Karpas-422 (cell line): Measurements from ENCODE around the gene CLEC14A. TPM values are rescaled to one million over a fixed set of nuclear protein-coding genes. Genes with fewer than 3 reads are reported as not detected.

ENCODE experiments used
- DNase-seq: peaks from one replicate; pipeline ENCODE4 v3.0.0-alpha.2; 2015
- H2AFZ ChIP-seq: fragments of 200-600 bp; sonication (generic); 2 replicates; pipeline ENCODE4 v1.6.1; 2014; ENCODE audit warnings: antibody characterized with exemption, low read length, mixed read lengths
- H3K27ac ChIP-seq: fragments of 200-600 bp; sonication (generic); 2 replicates; pipeline ENCODE4 v1.5.1; 2014; ENCODE audit warnings: mild to moderate bottlenecking, low read length, moderate library complexity
- H3K27me3 ChIP-seq: fragments of 200-600 bp; sonication (generic); 2 replicates; pipeline ENCODE4 v1.6.1; 2014; ENCODE audit warnings: low read length, mixed read lengths
- H3K36me3 ChIP-seq: fragments of 200-600 bp; sonication (generic); 2 replicates; pipeline ENCODE4 v1.6.1; 2014; ENCODE audit warnings: low read length, mixed read lengths; ENCODE audit not compliant: insufficient read depth
- H3K4me1 ChIP-seq: fragments of 200-600 bp; sonication (generic); 2 replicates; pipeline ENCODE4 v1.6.1; 2014; ENCODE audit warnings: mild to moderate bottlenecking, low read length, mixed read lengths
- H3K4me2 ChIP-seq: fragments of 200-600 bp; sonication (generic); 2 replicates; pipeline ENCODE4 v1.6.1; 2014; ENCODE audit warnings: low read length, low read depth, mild to moderate bottlenecking; ENCODE audit not compliant: poor library complexity, severe bottlenecking
- H3K4me3 ChIP-seq: fragments of 200-600 bp; sonication (generic); 2 replicates; pipeline ENCODE4 v1.5.1; 2014; ENCODE audit warnings: mild to moderate bottlenecking, antibody characterized with exemption, low read length, mixed read lengths
- H3K79me2 ChIP-seq: fragments of 200-600 bp; sonication (generic); 2 replicates; pipeline ENCODE4 v1.6.1; 2014; ENCODE audit warnings: mild to moderate bottlenecking, low read length, mixed read lengths
- H3K9ac ChIP-seq: fragments of 200-600 bp; sonication (generic); 2 replicates; pipeline ENCODE4 v1.6.0; 2014; ENCODE audit warnings: low read length
- H3K9me2 ChIP-seq: fragments of 200-600 bp; sonication (generic), shearing (Covaris generic); replicated peaks from 2 replicates; pipeline ENCODE4 v1.6.0; 2014; ENCODE audit warnings: mild to moderate bottlenecking, low read length, moderate library complexity; ENCODE audit not compliant: insufficient read depth
- H3K9me3 ChIP-seq: fragments of 300-700, 200-600 bp; sonication (generic); 2 replicates; pipeline ENCODE4 v1.6.1; 2014; ENCODE audit warnings: low read length, mixed read lengths
- H4K20me1 ChIP-seq: fragments of 200-600 bp; sonication (generic); 2 replicates; pipeline ENCODE4 v1.6.1; 2014; ENCODE audit warnings: mild to moderate bottlenecking, antibody characterized with exemption, low read length, low read depth; ENCODE audit not compliant: insufficient read depth
- total RNA-seq: library from RNA; depleted of rRNA; stranded (reverse); fragments of >200 nt; shearing (Covaris generic); gene quantifications from 2 replicates; pipeline ENCODE4 v1.2.3, GENCODE V29; 2014; ENCODE audit warnings: low replicate concordance

Gene CLEC14A
- total RNA-seq, 1 experiment from 2014 or later = not detected

DNA sequence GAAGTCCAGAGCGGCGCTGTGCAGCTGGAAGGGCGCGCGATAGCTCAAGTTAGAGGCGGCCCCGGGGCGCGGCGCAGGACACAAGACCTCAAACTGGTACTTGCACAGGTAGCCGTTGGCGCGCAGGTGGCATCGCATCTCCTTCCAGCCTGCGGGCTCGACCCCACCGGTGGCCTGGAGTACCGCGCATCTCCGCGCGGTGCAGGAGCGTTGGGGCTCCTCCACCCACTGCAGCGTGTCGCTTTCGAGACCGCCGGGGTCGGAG, 553 bp downstream of the CLEC14A start:
- no peak overlapping the region for H2AFZ ChIP-seq
- H3K27me3 ChIP-seq = 0 out of 2 replicates have a peak, but pooled peaks cover 3% of the 10 kb centered on the region
- no peak overlapping the region for H3K4me2 ChIP-seq
- H3K4me3 ChIP-seq = no peak overlapping the region
- no peaks in the 10 kb centered on the region for H3K4me1 ChIP-seq
- no peaks in the 10 kb centered on the region for H3K9me2 ChIP-seq
- no peaks in the 10 kb centered on the region for H3K36me3 ChIP-seq
- no peak overlapping the region for H3K27ac ChIP-seq
- H3K79me2 ChIP-seq = no peaks in the 10 kb centered on the region
- DNase-seq = no peak
- no peak overlapping the region for H3K9ac ChIP-seq
- no peaks in the 10 kb centered on the region for H4K20me1 ChIP-seq
- H3K9me3 ChIP-seq = no peaks in the 10 kb centered on the region

DNA sequence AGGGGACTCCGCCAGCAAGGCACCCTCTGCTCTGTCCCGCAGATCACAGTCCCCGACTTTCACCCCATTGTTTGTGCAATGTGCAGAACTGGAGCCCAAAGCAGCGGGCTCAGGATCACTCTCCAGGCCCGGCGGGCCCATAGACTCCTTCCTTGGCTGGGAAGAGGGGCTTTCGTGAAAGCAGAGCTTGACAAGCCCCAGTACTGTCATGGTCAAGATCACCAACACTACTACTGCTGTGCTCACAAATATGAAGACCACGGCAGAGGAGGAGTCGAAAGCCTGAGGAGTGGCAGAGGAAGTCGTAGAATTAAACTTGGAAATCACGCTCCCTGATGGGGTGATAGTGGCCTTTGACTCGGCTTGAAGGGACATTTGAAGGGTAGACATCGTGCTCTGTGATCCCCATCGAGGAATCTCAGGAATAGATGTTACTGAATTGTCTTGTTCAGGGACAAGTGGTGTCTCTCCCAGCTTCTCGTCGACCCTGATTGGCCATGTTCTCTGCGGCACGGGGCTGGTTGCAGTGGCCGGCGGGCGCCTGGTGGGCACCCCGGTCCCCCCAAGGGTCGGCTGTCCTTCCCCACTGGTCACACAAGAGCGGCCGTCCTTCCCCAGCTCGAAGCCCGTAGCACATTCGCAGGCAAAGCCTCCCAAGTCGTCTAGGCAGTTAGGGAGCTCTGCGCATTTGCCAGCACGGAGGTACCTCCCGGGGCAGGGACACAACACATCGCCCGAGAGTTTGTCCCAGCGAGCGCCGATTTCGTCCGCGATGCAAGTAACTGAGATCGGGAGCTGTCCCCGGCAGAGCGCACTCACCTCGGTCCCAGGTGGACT, 1.1 kb downstream of the CLEC14A start:
- Histone ChIP-seq H3K4me3 (no peak overlapping the region), H3K4me2 (no peak overlapping the region), H2AFZ (no peak overlapping the region), H3K9me3 (no peaks in the 10 kb centered on the region), H4K20me1 (no peaks in the 10 kb centered on the region), H3K79me2 (no peaks in the 10 kb centered on the region), H3K27ac (no peak overlapping the region), H3K27me3 (0 out of 2 replicates have a peak, but pooled peaks cover 1% of the 10 kb centered on the region), H3K9ac (no peak overlapping the region), H3K4me1 (no peaks in the 10 kb centered on the region), H3K36me3 (no peaks in the 10 kb centered on the region), H3K9me2 (no peaks in the 10 kb centered on the region)
- DNase-seq = no peak

DNA sequence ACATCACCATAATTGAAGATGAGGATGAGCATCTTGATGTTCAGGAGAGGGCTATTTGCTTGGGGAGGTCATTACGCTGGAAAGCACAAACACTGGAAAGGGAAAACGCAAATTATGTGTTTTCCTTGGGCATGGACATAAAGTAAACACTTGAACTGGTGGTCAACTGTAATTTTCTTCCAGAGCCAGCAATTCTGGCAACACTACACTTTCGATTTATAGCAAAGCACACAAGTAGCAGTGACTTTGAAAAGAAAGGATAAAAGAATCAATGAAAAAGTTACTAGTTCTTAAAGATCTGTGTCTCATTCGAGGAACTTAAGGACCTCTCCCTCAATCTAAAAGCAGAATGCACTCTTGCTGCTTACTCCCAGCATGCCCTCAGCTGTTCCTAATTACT, 2.2 kb downstream of the CLEC14A start:
- no peaks in the 10 kb centered on the region for H4K20me1 ChIP-seq
- no peaks in the 10 kb centered on the region for H3K36me3 ChIP-seq
- no peak overlapping the region for H3K4me3 ChIP-seq
- no peaks in the 10 kb centered on the region for H3K4me1 ChIP-seq
- no peak for DNase-seq
- no peaks in the 10 kb centered on the region for H3K9me3 ChIP-seq
- no peak overlapping the region for H2AFZ ChIP-seq
- no peaks in the 10 kb centered on the region for H3K9me2 ChIP-seq
- H3K27me3 ChIP-seq = no peaks in the 10 kb centered on the region
- H3K27ac ChIP-seq = no peak overlapping the region
- H3K79me2 ChIP-seq = no peaks in the 10 kb centered on the region
- no peak overlapping the region for H3K4me2 ChIP-seq
- no peak overlapping the region for H3K9ac ChIP-seq

DNA sequence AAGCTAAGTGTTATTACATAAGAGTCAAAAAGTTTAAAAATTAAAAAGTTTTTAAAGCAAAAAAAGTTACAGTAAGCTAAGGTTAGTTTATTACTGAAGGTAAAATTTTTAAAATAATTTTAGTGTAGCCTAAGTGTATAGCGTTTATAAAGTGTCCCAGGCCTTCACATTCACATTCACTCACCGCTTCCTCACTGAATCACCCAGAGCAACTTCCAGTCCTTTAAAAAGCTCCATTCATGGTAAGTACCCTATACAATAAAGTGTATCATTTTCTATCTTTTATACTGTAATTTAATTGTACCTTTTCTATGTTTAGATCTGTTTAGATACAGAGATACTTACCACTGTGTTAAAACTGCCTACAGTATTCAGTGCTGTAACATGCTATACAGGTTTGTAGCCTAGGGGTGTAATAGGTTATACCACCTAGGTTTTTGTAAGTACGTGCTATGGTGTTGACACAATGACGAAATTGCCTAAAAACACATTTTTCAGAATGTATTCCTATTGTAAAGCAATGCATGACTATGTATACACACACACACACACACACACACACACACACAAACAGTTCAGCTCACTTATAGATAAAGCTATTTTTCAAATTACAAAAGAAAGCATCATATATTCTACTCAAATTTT, 3.7 kb downstream of the CLEC14A start:
- H3K79me2 ChIP-seq = no peaks in the 10 kb centered on the region
- no peaks in the 10 kb centered on the region for H3K36me3 ChIP-seq
- H4K20me1 ChIP-seq = no peaks in the 10 kb centered on the region
- no peak overlapping the region for H3K4me3 ChIP-seq
- no peak overlapping the region for H3K9ac ChIP-seq
- no peaks in the 10 kb centered on the region for H3K9me2 ChIP-seq
- H3K4me1 ChIP-seq = no peaks in the 10 kb centered on the region
- no peak overlapping the region for H3K27ac ChIP-seq
- DNase-seq = no peak
- no peaks in the 10 kb centered on the region for H3K27me3 ChIP-seq
- no peak overlapping the region for H2AFZ ChIP-seq
- H3K4me2 ChIP-seq = no peak overlapping the region
- H3K9me3 ChIP-seq = no peaks in the 10 kb centered on the region

DNA sequence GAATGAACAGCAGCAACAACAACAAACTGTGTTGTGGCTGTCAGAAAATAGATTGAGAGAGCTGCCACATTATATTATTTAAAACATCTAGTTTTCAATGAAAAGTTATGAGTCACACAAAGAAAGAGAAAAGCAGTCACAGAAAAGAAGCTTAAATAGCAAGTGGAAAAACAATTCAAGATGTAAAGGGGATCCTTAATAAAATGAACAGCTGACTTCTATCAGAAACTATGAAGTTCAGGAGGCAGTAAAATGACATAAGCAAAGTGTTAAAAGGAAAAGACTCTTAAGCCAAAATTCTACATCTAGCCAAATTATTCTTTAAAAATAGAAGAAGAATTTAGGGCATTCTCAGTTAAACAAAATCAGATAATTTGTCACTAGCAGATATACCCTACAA, 5.6 kb downstream of the CLEC14A start:
- Histone ChIP-seq H3K9me3 (no peaks in the 10 kb centered on the region), H3K4me1 (no peaks in the 10 kb centered on the region), H3K36me3 (no peaks in the 10 kb centered on the region), H3K27ac (no peak overlapping the region), H3K27me3 (no peaks in the 10 kb centered on the region), H3K9me2 (no peaks in the 10 kb centered on the region), H2AFZ (peak overlapping the region; percentile 26), H3K9ac (no peak overlapping the region), H4K20me1 (no peaks in the 10 kb centered on the region), H3K4me3 (no peak overlapping the region), H3K79me2 (no peaks in the 10 kb centered on the region), H3K4me2 (no peak overlapping the region)
- DNase-seq = no peak

DNA sequence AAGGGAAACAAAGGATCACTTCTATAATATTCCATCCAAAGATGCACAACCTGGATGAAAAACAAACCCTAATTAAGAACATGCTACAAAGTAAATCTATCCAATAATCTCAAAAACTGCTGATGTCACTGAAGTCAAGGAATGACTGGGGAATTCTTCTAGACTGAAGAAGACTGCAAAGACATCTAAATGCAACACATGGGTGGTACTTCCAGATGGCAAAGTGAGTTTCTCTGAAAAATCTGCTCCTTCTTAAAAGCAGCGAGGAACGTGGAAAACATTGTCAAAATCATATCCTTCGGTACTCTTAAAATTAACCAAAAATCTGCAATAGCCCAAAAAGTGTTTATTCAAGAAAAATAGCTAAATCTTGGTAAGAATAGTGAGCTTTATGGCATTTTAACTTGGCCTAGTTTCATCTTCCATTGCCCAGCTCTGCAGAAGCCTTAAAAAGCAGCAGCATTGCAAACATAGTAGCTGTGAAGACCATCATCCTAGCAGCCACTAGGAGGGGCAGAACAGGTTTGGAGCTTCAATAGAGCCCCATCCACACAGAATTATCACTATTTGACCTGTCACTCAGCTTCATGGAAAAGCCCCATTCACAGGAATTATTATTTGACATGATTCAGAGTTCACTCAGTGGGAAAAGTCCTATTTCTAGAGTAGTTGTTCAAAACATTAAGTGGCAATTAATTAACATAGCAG, 7.4 kb downstream of the CLEC14A start:
- Histone ChIP-seq H3K4me1 (no peaks in the 10 kb centered on the region), H3K9me2 (no peaks in the 10 kb centered on the region), H4K20me1 (no peaks in the 10 kb centered on the region), H3K4me3 (no peak overlapping the region), H3K27ac (no peak overlapping the region), H3K79me2 (no peaks in the 10 kb centered on the region), H3K4me2 (no peak overlapping the region), H2AFZ (peak overlapping the region; percentile 7; the same call in 1 of the 2 replicates), H3K9ac (no peak overlapping the region), H3K9me3 (no peaks in the 10 kb centered on the region), H3K27me3 (no peaks in the 10 kb centered on the region), H3K36me3 (no peaks in the 10 kb centered on the region)
- peak; percentile 73 for DNase-seq

DNA sequence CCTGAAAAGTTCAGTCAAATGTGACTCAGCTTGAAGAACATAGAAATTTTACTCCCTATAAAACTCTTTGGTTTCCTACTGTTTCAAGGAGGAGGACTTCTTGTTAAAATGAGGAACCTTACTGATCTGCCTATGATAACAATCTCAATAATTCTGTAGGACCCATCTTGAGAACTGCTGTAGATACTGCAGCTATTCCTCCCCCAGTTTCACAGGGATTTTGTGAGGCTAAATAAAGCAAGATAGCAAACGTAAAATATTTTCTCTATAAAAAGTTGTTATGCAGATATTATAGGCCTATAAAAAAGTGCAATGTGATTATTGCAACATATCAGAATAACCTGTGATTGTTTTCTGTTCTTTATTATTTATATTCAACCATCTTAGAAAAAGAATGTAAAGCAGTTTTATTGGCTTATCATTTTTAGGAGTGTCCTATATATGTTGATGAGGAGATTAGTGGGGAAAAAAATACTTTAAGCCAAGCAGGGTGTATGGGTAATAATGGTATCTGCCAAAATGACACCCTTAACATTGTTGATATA, 12.1 kb downstream of the CLEC14A start:
- Histone ChIP-seq H4K20me1 (no peaks in the 10 kb centered on the region), H3K4me1 (no peaks in the 10 kb centered on the region), H3K79me2 (no peaks in the 10 kb centered on the region), H3K36me3 (no peaks in the 10 kb centered on the region), H3K9ac (no peak overlapping the region), H3K4me3 (no peak overlapping the region), H3K27me3 (no peaks in the 10 kb centered on the region), H3K4me2 (no peak overlapping the region), H3K9me3 (no peaks in the 10 kb centered on the region), H3K27ac (no peak overlapping the region), H2AFZ (no peak overlapping the region), H3K9me2 (no peaks in the 10 kb centered on the region)
- DNase-seq = no peak

DNA sequence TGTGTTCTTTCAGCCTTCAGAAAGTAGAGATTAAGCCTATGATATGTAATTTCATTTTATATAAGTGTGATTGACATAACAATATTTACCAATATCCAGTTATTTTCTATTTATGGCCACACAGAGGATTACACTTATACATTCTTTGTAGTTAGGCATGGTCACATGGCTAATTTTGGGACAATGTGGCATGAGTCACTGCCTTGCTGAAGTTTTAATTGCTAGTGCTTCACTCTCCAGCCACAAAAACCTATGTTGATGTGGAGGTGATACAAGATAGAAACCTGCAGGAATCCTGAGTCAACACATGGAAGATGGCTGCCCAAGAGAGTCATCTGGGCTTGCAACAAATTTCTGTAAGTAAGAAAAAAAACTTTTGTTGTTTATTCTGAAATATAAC, 17.0 kb downstream of the CLEC14A start:
- Histone ChIP-seq H3K4me2 (no peak overlapping the region), H3K9ac (no peak overlapping the region), H3K4me1 (0 out of 2 replicates have a peak, but pooled peaks cover 3% of the 10 kb centered on the region), H3K79me2 (no peaks in the 10 kb centered on the region), H3K9me3 (no peaks in the 10 kb centered on the region), H4K20me1 (no peaks in the 10 kb centered on the region), H3K27ac (no peak overlapping the region), H2AFZ (no peak overlapping the region), H3K27me3 (no peaks in the 10 kb centered on the region), H3K4me3 (no peak overlapping the region), H3K36me3 (no peaks in the 10 kb centered on the region), H3K9me2 (no peaks in the 10 kb centered on the region)
- DNase-seq = no peak
